KOPT-K1 (cell line): Measurements from ENCODE around the gene CABLES1.
"Not testable (repeated sequence)": the region's sequence is repeated elsewhere in the genome, so short reads cannot be mapped to it uniquely, and the experiment has no call there.

Source experiments
- H3K27ac ChIP-seq: fragments of 200-600 bp; sonication (generic); 2 replicates; pipeline ENCODE4 v1.5.1; 2016; ENCODE audit warnings: antibody characterized with exemption, mild to moderate bottlenecking, low read depth, low read length; ENCODE audit not compliant: poor library complexity, severe bottlenecking
- H3K36me3 ChIP-seq: fragments of 200-600 bp; sonication (generic); 2 replicates; pipeline ENCODE4 v1.5.1; 2017; ENCODE audit warnings: antibody characterized with exemption, mild to moderate bottlenecking, low read length, moderate library complexity; ENCODE audit not compliant: insufficient read depth
- H3K9me3 ChIP-seq: fragments of 200-600 bp; sonication (generic); 2 replicates; pipeline ENCODE4 v1.5.1; 2017; ENCODE audit warnings: antibody characterized with exemption, low read length, mild to moderate bottlenecking; ENCODE audit not compliant: insufficient read depth, poor library complexity, severe bottlenecking

Gene CABLES1

GRCh38 chr18:23103449-23103848, 31.8 kb upstream of the CABLES1 start:
- H3K27ac ChIP-seq, result no peak overlapping the region
- no peaks in the 10 kb centered on the region for H3K36me3 ChIP-seq
- H3K9me3 ChIP-seq, result no peaks in the 10 kb centered on the region

DNA sequence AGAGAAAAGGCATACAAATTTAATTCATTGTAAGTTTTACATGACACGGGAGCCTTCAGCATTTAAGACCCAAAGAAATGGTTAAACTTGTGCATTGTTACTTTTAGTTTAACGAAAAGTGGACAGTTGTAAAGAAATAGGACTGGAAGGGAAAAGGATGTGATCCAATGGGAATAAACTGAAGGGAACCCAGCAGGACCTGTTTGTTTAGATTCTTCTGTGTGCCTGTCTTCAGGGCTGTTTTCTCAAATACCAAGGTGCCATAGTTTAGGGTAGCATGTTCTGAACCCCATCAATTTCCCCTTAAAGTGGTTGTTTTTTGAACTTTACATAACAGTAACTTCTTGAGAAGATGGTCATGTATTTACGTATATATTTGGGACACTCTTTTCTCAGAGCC, 30.3 kb upstream of the CABLES1 start:
- no peak overlapping the region for H3K27ac ChIP-seq
- no peaks in the 10 kb centered on the region for H3K9me3 ChIP-seq
- H3K36me3 ChIP-seq, result no peaks in the 10 kb centered on the region

DNA sequence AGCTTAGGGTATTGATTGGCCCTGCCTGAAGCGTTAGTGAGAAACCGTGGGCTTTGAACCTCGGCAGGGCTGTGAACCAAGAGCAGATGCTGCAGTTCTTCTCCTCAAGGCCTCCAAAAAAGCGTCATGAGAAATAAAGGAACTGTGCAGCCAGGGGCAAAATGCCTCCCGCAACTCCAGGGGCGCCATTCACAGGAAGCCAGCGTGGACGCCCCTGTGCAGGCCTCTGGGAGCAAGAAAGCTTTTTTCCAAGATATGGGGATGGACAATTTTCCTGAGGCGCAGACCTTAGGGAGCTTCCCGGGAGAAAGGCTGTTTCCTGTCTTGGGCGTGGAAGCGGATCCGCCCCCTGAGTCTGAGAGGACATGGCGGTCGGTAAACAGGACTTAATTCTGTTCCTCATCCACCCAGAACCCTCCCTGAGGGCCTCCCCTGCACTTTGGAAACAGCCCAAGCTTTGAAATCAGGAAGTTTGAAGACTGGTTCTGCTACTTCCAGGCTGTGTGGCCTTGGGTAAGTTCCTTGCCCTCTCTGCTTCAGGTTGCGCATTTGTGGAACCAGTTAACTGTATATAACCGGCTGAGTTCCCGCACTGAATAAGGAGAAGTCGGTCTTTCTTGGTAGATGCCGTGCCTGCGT, 29.6 kb upstream of the CABLES1 start:
- no peak overlapping the region for H3K27ac ChIP-seq
- no peaks in the 10 kb centered on the region for H3K36me3 ChIP-seq
- no peaks in the 10 kb centered on the region for H3K9me3 ChIP-seq

- H3K36me3 ChIP-seq, result no peaks in the 10 kb centered on the region
- H3K27ac ChIP-seq, result no peak overlapping the region
- no peaks in the 10 kb centered on the region for H3K9me3 ChIP-seq
Observed at GRCh38 chr18:23106575-23106974, 28.7 kb upstream of the CABLES1 start.

DNA sequence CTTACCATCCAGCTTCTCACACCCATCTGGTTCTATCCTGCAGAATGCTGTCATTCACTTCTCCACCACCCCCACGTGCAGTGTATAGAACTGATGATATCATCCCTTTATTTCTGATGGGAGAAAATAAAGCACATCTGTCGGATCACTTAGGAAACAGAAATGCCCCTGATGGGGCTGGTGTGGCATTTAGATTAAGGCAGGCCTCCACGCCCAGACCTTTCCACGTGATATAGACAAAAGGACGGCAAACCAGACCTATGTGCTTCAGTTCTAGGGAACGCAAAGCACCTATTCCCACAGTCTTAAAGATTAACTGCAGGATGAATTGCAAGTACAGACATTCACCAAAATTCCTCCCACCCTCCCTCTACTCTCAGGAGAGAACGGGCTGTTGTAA, 27.6 kb upstream of the CABLES1 start:
- Histone ChIP-seq H3K27ac (no peak overlapping the region), H3K9me3 (no peaks in the 10 kb centered on the region), H3K36me3 (no peaks in the 10 kb centered on the region)

- Histone ChIP-seq H3K9me3 (no peaks in the 10 kb centered on the region), H3K36me3 (no peaks in the 10 kb centered on the region), H3K27ac (no peak overlapping the region)
Observed at GRCh38 chr18:23108496-23108895, 26.8 kb upstream of the CABLES1 start.

GRCh38 chr18:23109163-23109562, 26.1 kb upstream of the CABLES1 start:
- H3K27ac ChIP-seq, H3K36me3 ChIP-seq: not testable (repeated sequence)

DNA sequence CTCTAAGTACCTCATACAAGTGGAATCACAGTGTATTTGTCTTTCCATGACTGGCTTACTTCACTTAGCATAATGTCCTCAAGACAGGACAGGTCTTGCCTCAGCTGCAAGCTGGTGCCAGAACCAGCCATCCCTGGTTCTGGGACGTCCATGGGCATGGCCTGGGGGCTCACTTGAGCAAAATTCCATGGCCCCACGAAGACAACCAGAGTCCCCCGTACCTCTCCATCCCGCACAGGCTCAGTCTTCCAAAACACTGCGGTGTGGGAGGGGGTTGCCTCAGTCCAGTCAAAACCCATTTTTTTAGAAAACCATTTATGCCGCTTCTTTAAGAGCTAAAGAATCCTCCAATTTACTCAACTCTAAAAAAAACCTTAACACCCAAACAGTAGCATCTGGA, 21.7 kb upstream of the CABLES1 start:
- Histone ChIP-seq H3K27ac (no peak overlapping the region), H3K36me3 (no peaks in the 10 kb centered on the region), H3K9me3 (no peaks in the 10 kb centered on the region)

More at GRCh38 chr18:23109163-23109562, 26.1 kb upstream of the CABLES1 start:
- H3K9me3 ChIP-seq, result not testable (repeated sequence)

GRCh38 chr18:23114171-23114881, 21.0 kb upstream of the CABLES1 start:
- no peaks in the 10 kb centered on the region for H3K36me3 ChIP-seq
- no peaks in the 10 kb centered on the region for H3K9me3 ChIP-seq
- H3K27ac ChIP-seq, result no peak overlapping the region

GRCh38 chr18:23114911-23115310, 20.4 kb upstream of the CABLES1 start:
- no peaks in the 10 kb centered on the region for H3K36me3 ChIP-seq
- no peaks in the 10 kb centered on the region for H3K9me3 ChIP-seq
- H3K27ac ChIP-seq, result no peak overlapping the region

GRCh38 chr18:23115683-23116096, 19.6 kb upstream of the CABLES1 start:
- Histone ChIP-seq H3K27ac (no peak overlapping the region), H3K9me3 (no peaks in the 10 kb centered on the region), H3K36me3 (no peaks in the 10 kb centered on the region)

GRCh38 chr18:23121133-23121532, 14.2 kb upstream of the CABLES1 start:
- Histone ChIP-seq H3K36me3 (no peaks in the 10 kb centered on the region), H3K27ac (no peak overlapping the region), H3K9me3 (no peaks in the 10 kb centered on the region)

DNA sequence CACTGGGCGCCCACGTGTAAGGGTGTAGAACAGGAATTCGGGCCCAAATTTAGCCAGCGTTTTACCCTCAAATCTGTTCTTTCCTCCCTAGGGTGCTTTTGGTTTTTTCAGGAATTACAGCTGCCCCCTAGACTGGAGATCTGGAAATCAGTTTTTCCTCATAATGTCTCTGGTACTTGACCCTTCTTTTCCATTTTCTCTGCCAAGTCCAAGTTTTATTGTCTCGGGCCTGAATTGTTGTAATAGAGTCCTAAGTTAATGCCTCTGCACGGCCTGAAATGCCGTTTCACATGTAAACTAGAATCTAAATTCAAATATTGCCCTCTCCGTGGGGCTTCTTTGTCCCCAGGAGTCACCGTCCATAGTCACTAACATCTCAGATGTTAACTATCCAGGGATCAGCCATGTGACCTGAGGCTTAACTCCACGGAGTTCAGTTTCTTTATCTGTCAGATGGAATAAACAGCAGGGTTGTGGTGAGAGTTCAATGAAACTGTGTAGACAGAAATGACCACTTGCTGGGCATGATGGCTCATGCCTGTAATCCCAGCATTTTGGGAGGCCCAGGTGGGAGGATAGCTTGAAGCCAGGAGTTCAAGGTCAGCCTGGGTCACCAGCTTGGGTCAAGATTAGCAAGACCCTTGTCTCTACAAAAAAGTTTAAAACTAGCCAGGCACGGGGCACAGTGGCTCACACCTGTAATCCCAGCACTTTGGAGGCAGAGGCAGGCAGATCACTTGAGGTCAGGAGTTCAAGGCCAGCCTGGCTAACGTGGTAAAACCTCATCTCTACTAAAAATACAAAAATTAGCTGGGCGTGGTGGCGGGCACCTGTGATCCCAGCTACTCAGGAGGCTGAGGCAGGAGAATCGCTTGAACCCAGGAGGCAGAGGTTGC, 12.7 kb upstream of the CABLES1 start:
- Histone ChIP-seq H3K9me3 (no peaks in the 10 kb centered on the region), H3K27ac (no peak overlapping the region), H3K36me3 (no peaks in the 10 kb centered on the region)

DNA sequence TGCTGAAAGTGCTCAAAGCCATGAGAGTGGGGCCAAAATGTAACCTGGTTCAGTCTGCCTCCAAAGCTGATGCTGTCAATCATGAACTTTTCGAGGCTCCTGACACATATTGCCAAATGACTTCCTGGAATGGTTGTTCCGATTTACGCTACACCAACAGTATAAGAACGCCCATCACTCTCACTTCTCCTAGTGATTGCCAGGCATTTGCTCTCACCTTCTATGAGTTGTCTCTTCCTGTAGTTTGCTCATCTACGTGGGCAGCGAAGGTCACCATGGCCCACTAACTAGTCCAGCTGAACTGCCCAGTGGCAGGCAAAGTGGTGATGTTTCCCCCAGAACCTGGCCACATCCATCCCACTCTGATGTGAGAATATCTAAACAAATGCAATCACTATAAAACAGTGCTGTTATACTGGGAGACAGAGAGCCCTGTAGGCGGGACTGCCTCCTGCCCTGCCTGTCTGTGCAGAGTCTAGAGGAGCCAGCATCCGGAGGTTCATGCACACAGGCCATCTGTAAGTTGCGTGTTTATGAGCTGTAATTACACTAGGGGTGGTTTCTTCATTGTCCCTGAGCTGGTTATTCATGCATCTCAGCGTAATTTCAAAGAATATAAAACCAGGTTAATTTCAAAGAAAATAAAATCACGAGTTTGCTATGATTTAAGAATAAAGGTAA, 8.8 kb upstream of the CABLES1 start:
- Histone ChIP-seq H3K9me3 (no peaks in the 10 kb centered on the region), H3K27ac (no peak overlapping the region), H3K36me3 (no peaks in the 10 kb centered on the region)

- H3K9me3 ChIP-seq, result no peaks in the 10 kb centered on the region
- no peak overlapping the region for H3K27ac ChIP-seq
- H3K36me3 ChIP-seq, result no peaks in the 10 kb centered on the region
Observed at GRCh38 chr18:23127090-23127489, 8.2 kb upstream of the CABLES1 start.
